GM12878 (cell line): ENCODE measurements around the gene GMDS. TPM values are rescaled to one million over a fixed set of nuclear protein-coding genes. Genes with fewer than 3 reads are reported as not detected.

Experiments
- ATAC-seq: fragments of 200-7000 bp; cut with Tn5 transposase; 3 replicates; pipeline ENCODE4 v1.9.1; 2020; ENCODE audit warnings: mild to moderate bottlenecking, moderate library complexity
- BruUV-seq: library from RNA; stranded (reverse); fragments of 400-500 nt; replicated peaks from 2 replicates; lab custom pipeline; 2021; lab: Mats Ljungman, UMichigan
- CTCF ChIA-PET: fragments of 300-600 bp; sonication (Branson Sonifier 250); formaldehyde crosslinking; extraction: SDS; loops from one replicate; lab custom pipeline; 2021; ENCODE audit warnings: inconsistent platforms; lab: Yijun Ruan, JAX
- POLR2A ChIA-PET: fragments of 350-600 bp; formaldehyde crosslinking; extraction: SDS; loops from one replicate; lab custom pipeline; 2021; ENCODE audit warnings: inconsistent platforms; lab: Charles Lee
- RAD21 ChIA-PET: fragments of 300-600 bp; sonication (Branson Sonifier 250); formaldehyde crosslinking; loops from one replicate; lab custom pipeline; 2023; ENCODE audit warnings: antibody characterized with exemption; ENCODE audit not compliant: unreplicated experiment; lab: Charles Lee
- SMC1A ChIA-PET: fragments of 300-600 bp; sonication (Branson Sonifier 250); formaldehyde crosslinking; loops from one replicate; lab custom pipeline; 2023; ENCODE audit not compliant: unreplicated experiment, uncharacterized antibody; lab: Charles Lee
- DNase-seq: peaks from one replicate; pipeline ENCODE4 v3.0.0-alpha.2; 2011; ENCODE audit warnings: low read depth, low spot score
- FAIRE-seq: peaks from 3 replicates; lab custom pipeline; 2011; peaks lifted over from hg19 to GRCh38; lab: Jason Lieb, UNC
- H2AFZ ChIP-seq: 2 replicates; pipeline ENCODE4 v1.6.0; 2011; ENCODE audit warnings: low read depth, low read length, control low read depth; ENCODE audit not compliant: control insufficient read depth
- H3K27ac ChIP-seq: 2 replicates; pipeline ENCODE4 v1.5.1; 2011; ENCODE audit warnings: control low read depth; ENCODE audit not compliant: control insufficient read depth, insufficient read depth
- H3K27me3 ChIP-seq, 2 experiments: replicated peaks in 1 of 2; 2 replicates each; pipeline versions ENCODE4 v1.6.0 to v1.6.1; 2011; ENCODE audit warnings: low read length in 1 of 2; ENCODE audit not compliant: control insufficient read depth in 2 of 2, insufficient read depth in 2 of 2
- H3K36me3 ChIP-seq, 2 experiments: 2 replicates each; pipeline ENCODE4 v1.5.1; 2011; ENCODE audit warnings: low read length in 1 of 2; ENCODE audit not compliant: control insufficient read depth in 2 of 2, insufficient read depth in 2 of 2
- H3K4me1 ChIP-seq: 2 replicates; pipeline ENCODE4 v1.6.1; 2011; ENCODE audit warnings: mild to moderate bottlenecking, low read length, moderate library complexity, mixed read lengths; ENCODE audit not compliant: control insufficient read depth, insufficient read depth
- H3K4me2 ChIP-seq: 2 replicates; pipeline ENCODE4 v1.6.0; 2011; ENCODE audit warnings: control low read depth; ENCODE audit not compliant: control insufficient read depth, insufficient read depth
- H3K4me3 ChIP-seq: fragments of 200-600 bp; sonication (generic); 2 replicates; pipeline ENCODE4 v1.5.1; 2016
- H3K79me2 ChIP-seq: 2 replicates; pipeline ENCODE4 v1.6.0; 2011; ENCODE audit warnings: low read length; ENCODE audit not compliant: control insufficient read depth, insufficient read depth
- H3K9ac ChIP-seq: 2 replicates; pipeline ENCODE4 v1.8.0; 2011; ENCODE audit warnings: low read length, control low read depth, mixed read lengths; ENCODE audit not compliant: control insufficient read depth, insufficient read depth
- H3K9me3 ChIP-seq: replicated peaks from 3 replicates; pipeline ENCODE4 v1.5.1; 2011; ENCODE audit warnings: mild to moderate bottlenecking, low read length; ENCODE audit not compliant: control insufficient read depth, insufficient read depth
- H4K20me1 ChIP-seq: 2 replicates; pipeline ENCODE4 v1.6.0; 2011; ENCODE audit not compliant: control insufficient read depth, insufficient read depth
- CEBPB ChIP-seq, 2 experiments: fragments of 150-350 bp in 1 of 2; IDR thresholded peaks; 2 replicates each; pipeline ENCODE4 v1.6.1; 2012 to 2014; ENCODE audit warnings: low read depth in 2 of 2, low read length in 2 of 2, borderline replicate concordance in 1 of 2, inconsistent platforms in 1 of 2
- EP300 ChIP-seq, 2 experiments: fragments of 150-350 bp in 1 of 2; IDR thresholded peaks; 2 replicates each; pipeline ENCODE4 v1.6.1; 2011 to 2012; ENCODE audit warnings: low read depth in 2 of 2, low read length in 2 of 2, borderline replicate concordance in 1 of 2, improper control_type of control experiment in 1 of 2, inconsistent platforms in 1 of 2; ENCODE audit not compliant: control insufficient read depth in 1 of 2
- HCFC1 ChIP-seq: fragments of 150-350 bp; IDR thresholded peaks from 2 replicates; pipeline ENCODE4 v1.6.1; 2014; ENCODE audit warnings: low read length
- HDAC6 ChIP-seq: fragments of 200-600 bp; sonication (generic); IDR thresholded peaks from one replicate; pipeline ENCODE4 v1.8.0; 2017; ENCODE audit warnings: antibody characterized with exemption; ENCODE audit not compliant: unreplicated experiment
- NFYB ChIP-seq: IDR thresholded peaks from 2 replicates; pipeline ENCODE4 v1.6.1; 2011; ENCODE audit warnings: low read depth, mild to moderate bottlenecking, low read length, improper control_type of control experiment, moderate library complexity; ENCODE audit not compliant: insufficient read depth
- RUNX3 ChIP-seq: IDR thresholded peaks from 2 replicates; pipeline ENCODE4 v1.6.1; 2012; ENCODE audit warnings: low read length, inconsistent platforms
- SMAD1 ChIP-seq: fragments of 450-650 bp; IDR thresholded peaks from 2 replicates; pipeline ENCODE4 v1.6.1; 2018; ENCODE audit warnings: mild to moderate bottlenecking, low read depth; ENCODE audit not compliant: partially characterized antibody
- YBX1 ChIP-seq: fragments of 450-650 bp; IDR thresholded peaks from 2 replicates; pipeline ENCODE4 v1.6.1; 2016; ENCODE audit warnings: antibody characterized with exemption
- WGBS: methylation state at CpG from one replicate; pipeline ENCODE4 v1.1.6; 2016; ENCODE audit warnings: low lambda C conversion rate; ENCODE audit not compliant: insufficient replicate concordance, insufficient coverage; ENCODE audit errors: missing lambda C conversion rate; 5-methylcytosine and 5-hydroxymethylcytosine counted together
- in situ Hi-C: fragments of 300-500 bp; cut with MboI; formaldehyde crosslinking; loops from 9 replicates; pipeline ENCODE4 v1.14.3; 2018; ENCODE audit warnings: mixed read lengths
- intact Hi-C: fragments of 100-400 bp; cut with micrococcal nuclease; formaldehyde crosslinking; loops from one replicate; pipeline ENCODE4 v1.14.2; 2022; ENCODE audit not compliant: unreplicated experiment
- polyA plus RNA-seq, 11 experiments: library from polyadenylated mRNA; depleted of rRNA in 4 of 11; unstranded in 6 of 11; stranded (reverse) in 5 of 11; fragments of >200 nt; fragmentation: Nextera tagmentation in 4 of 11; fragmentation: Illumina TruSeq in 1 of 11; extraction: Ambion mirVana in 4 of 11; extraction: Trizol in 1 of 11; gene quantifications; 1 replicate in 1 of 11; 2 replicates in 10 of 11; pipeline versions ENCODE4 v1.2.1 to v1.2.3, GENCODE V29; 2011 to 2016; ENCODE audit warnings: inconsistent platforms in 2 of 11, missing spikeins in 2 of 11, low read depth in 1 of 11
- total RNA-seq, 4 experiments: library from RNA; depleted of rRNA in 3 of 4; stranded (reverse); fragments of >200 nt in 3 of 4; fragmentation: Illumina TruSeq in 1 of 4; extraction: Trizol in 1 of 4; gene quantifications; 2 replicates each; pipeline versions ENCODE4 v1.2.1 to v1.2.3, GENCODE V29; 2013 to 2021
- TF ChIP-seq, protein P1 (sequence below): IDR thresholded peaks from 2 replicates; pipeline ENCODE4 v1.6.1; 2012; ENCODE audit warnings: low read depth, low read length, improper control_type of control experiment
- TF ChIP-seq, protein P2 (sequence below): fragments of 450-650 bp; IDR thresholded peaks from 2 replicates; pipeline ENCODE4 v1.6.1; 2017; ENCODE audit warnings: mild to moderate bottlenecking, moderate library complexity
- TF ChIP-seq, protein P3 (sequence below): fragments of 450-650 bp; IDR thresholded peaks from 2 replicates; pipeline ENCODE4 v1.6.1; 2016; ENCODE audit warnings: mild to moderate bottlenecking

The GMDS gene
- total and polyA plus RNA-seq, 10 of the 15 experiments (the other 5 are each of a cell fraction or from before 2014, with no cell fraction given): 0.61 to 53.8 (median 29.3) TPM

DNA sequence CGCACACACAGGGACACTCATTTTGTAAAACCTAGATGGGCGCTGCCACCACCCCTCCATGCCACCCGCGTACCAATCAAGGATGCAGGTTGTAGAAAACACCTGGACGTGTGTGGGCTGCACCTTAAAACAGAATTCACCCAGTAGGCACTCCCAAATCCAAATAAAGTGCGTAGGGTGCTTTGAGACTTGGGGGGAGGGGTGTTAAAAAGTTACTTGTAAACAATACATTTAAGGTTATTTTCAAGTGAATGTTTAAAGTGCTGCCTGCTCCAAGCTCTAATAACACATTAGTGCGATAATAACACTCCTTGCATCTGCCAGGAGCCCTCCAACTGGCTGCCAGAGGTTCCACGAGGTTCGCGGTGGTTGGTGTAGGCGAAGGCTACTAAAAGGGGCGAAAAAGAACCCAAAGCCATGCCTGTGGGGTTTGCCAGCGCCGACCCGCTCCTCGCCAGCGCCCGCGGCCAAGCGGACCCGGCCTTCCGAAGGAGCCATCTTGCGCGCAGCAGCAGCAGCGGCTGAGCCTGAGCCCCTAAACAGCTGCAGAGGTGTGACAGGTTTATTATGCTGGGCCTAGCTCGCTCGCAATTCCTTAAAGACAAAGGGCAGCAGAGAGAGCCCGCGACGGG is 624.2 kb downstream of the GMDS start:
- Histone ChIP-seq H3K27me3 (peaks cover 4 to 10% of the 10 kb centered on the region in 2 experiments), H3K79me2 (no peaks in the 10 kb centered on the region), H4K20me1 (peaks cover 3% of the 10 kb centered on the region; the same call in 1 of the 2 replicates), H3K4me3 (no peak overlapping the region), H2AFZ (no peak overlapping the region), H3K36me3 (no peaks in the 10 kb centered on the region), H3K9me3 (no peaks in the 10 kb centered on the region), H3K4me1 (peaks cover 5% of the 10 kb centered on the region), H3K27ac (no peak overlapping the region), H3K9ac (no peak overlapping the region), H3K4me2 (no peak overlapping the region)
- ChIA-PET CTCF (no interaction called here), SMC1A (no interaction called here), RAD21 (no interaction called here), POLR2A (no interaction called here)
- no peak for ATAC-seq
- no peak for FAIRE-seq
- BruUV-seq: no TSS peak
- in situ Hi-C loops: no loop called here
- WGBS: 94% methylated on average over 30 of the region's 30 CpGs
- no peak for DNase-seq
- TF ChIP-seq RUNX3 (no peak), HDAC6 (no peak), YBX1 (no peak), HCFC1 (no peak), NFYB (no peak), CEBPB (IDR thresholded peaks at IDR 0.05; ENCODE audit: borderline replicate concordance in 1 of 2, low read depth in 2 of 2, low read length in 2 of 2) (no peak), SMAD1 (no peak), EP300 (IDR thresholded peaks at IDR 0.05; ENCODE audit: borderline replicate concordance in 1 of 2, control insufficient read depth in 1 of 2, low read depth in 2 of 2, low read length in 2 of 2) (no peak)
- TF ChIP-seq, protein P1, sequence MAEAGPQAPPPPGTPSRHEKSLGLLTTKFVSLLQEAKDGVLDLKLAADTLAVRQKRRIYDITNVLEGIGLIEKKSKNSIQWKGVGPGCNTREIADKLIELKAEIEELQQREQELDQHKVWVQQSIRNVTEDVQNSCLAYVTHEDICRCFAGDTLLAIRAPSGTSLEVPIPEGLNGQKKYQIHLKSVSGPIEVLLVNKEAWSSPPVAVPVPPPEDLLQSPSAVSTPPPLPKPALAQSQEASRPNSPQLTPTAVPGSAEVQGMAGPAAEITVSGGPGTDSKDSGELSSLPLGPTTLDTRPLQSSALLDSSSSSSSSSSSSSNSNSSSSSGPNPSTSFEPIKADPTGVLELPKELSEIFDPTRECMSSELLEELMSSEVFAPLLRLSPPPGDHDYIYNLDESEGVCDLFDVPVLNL: no peak
- TF ChIP-seq, protein P2, sequence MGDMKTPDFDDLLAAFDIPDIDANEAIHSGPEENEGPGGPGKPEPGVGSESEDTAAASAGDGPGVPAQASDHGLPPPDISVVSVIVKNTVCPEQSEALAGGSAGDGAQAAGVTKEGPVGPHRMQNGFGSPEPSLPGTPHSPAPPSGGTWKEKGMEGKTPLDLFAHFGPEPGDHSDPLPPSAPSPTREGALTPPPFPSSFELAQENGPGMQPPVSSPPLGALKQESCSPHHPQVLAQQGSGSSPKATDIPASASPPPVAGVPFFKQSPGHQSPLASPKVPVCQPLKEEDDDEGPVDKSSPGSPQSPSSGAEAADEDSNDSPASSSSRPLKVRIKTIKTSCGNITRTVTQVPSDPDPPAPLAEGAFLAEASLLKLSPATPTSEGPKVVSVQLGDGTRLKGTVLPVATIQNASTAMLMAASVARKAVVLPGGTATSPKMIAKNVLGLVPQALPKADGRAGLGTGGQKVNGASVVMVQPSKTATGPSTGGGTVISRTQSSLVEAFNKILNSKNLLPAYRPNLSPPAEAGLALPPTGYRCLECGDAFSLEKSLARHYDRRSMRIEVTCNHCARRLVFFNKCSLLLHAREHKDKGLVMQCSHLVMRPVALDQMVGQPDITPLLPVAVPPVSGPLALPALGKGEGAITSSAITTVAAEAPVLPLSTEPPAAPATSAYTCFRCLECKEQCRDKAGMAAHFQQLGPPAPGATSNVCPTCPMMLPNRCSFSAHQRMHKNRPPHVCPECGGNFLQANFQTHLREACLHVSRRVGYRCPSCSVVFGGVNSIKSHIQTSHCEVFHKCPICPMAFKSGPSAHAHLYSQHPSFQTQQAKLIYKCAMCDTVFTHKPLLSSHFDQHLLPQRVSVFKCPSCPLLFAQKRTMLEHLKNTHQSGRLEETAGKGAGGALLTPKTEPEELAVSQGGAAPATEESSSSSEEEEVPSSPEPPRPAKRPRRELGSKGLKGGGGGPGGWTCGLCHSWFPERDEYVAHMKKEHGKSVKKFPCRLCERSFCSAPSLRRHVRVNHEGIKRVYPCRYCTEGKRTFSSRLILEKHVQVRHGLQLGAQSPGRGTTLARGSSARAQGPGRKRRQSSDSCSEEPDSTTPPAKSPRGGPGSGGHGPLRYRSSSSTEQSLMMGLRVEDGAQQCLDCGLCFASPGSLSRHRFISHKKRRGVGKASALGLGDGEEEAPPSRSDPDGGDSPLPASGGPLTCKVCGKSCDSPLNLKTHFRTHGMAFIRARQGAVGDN: no peak
- TF ChIP-seq, protein P3, sequence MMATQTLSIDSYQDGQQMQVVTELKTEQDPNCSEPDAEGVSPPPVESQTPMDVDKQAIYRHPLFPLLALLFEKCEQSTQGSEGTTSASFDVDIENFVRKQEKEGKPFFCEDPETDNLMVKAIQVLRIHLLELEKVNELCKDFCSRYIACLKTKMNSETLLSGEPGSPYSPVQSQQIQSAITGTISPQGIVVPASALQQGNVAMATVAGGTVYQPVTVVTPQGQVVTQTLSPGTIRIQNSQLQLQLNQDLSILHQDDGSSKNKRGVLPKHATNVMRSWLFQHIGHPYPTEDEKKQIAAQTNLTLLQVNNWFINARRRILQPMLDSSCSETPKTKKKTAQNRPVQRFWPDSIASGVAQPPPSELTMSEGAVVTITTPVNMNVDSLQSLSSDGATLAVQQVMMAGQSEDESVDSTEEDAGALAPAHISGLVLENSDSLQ: no peak
- TF ChIP-seq, all 136 proteins: peak for 0
- intact Hi-C loops: no loop called here
